Fibroblast of upper back skin (primary cell): ENCODE measurements around the gene ADAMTS14.
"Not testable (repeated sequence)": the region's sequence is repeated elsewhere in the genome, so short reads cannot be mapped to it uniquely, and the experiment has no call there.

Experiments used
- DNase-seq: peaks from one replicate; pipeline ENCODE4 v3.0.0-alpha.2; 2013

ADAMTS14 gene

GRCh38 chr10:70672165-70673042, at the start of gene ADAMTS14:
ADAMTS14 (plus strand) TSS chr10:70672506; CDS start chr10:70672803, 297 bp downstream.
- DNase-seq: no peak

- DNase-seq: no peak
Observed at GRCh38 chr10:70622541-70622940, 49.8 kb upstream of the ADAMTS14 start.

GRCh38 chr10:70622981-70623844, 49.1 kb upstream of the ADAMTS14 start:
- DNase-seq: peak; percentile 67

- no peak for DNase-seq
Observed at GRCh38 chr10:70626056-70626455, 46.2 kb upstream of the ADAMTS14 start.

DNA sequence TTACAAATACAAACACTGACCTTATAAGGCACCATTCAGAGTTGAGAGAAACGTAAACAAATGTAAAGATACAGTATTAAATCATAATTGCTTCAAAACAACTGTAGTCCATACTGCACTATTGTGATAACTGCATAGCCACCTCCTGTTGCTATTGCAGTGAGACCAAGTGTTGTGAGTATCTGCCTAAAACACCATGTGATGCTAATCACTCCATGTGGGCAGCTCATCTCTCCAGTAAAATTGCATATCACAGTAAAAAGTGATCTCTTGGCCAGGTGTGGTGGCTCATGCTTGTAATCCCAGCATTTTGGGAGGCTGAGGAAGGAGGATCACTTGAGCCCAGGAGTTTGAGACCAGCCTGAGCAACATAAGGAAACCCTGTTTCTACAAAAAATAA, 43.0 kb upstream of the ADAMTS14 start:
- DNase-seq: no peak

DNA sequence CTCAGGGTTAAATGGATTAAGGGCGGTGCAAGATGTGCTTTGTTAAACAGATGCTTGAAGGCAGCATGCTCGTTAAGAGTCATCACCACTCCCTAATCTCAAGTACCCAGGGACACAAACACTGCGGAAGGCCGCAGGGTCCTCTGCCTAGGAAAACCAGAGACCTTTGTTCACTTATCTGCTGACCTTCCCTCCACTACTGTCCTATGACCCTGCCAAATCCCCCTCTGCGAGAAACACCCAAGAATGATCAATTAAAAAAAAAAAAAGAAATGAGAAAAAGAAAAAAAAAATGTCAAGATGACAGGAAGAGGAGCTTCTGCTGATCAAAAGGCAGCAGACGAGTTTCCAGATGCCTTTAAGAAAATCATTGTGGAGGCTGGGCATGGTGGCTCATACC, 40.6 kb upstream of the ADAMTS14 start:
- DNase-seq: not testable (repeated sequence)

- DNase-seq: no peak
Observed at GRCh38 chr10:70634011-70634410, 38.3 kb upstream of the ADAMTS14 start.

GRCh38 chr10:70634515-70634914, 37.8 kb upstream of the ADAMTS14 start:
- not testable (repeated sequence) for DNase-seq

DNA sequence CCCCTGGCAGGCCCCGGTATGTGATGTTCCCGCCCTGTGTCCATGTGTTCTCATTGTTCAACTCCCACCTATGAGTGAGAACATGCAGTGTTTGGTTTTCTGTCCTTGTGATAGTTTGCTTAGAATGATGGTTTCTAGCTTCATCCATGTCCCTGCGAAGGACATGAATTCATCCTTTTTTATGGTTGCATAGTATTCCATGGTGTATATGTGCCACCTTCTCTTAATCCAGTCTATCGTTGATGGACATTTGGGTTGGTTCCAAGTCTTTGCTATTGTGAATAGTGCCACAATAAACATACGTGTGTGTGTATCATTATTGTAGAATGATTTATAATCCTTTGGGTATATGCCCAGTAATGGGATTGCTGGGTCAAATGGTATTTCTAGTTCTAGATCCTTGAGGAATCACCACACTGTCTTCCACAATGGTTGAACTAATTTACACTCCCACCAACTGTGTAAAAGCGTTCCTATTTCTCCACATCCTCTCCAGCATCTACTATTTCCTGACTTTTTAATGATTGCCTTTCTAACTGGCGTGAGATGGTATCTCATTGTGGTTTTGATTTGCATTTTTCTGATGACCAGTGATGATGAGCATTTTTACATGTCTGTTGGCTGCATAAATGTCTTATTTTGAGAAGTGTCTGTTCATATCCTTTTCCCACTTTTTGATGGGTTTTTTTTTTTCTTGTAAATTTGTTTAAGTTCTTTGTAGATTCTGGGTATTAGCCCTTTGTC, 32.5 kb upstream of the ADAMTS14 start:
- DNase-seq: not testable (repeated sequence)

- DNase-seq: not testable (repeated sequence)
Observed at GRCh38 chr10:70643272-70643671, 29.0 kb upstream of the ADAMTS14 start.

DNA sequence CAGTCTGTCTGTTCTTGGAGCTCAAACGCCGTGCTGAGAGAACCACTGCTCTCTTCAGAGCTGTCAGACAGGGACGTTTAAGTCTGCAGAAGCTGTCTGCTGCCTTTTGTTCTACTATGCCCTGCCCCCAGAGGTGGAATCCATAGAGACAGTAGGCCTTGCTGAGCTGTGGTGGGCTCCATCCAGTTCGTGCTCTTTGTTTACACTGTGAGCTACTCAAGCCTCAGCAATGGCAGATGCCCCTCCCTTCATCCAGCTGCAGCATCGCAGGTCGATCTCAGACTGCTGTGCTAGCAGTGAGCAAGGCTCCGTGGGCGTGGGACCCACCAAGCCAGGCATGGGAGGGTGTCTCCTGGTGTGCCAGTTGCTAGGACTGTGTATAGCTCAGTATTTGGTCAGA, 27.3 kb upstream of the ADAMTS14 start:
- DNase-seq: not testable (repeated sequence)

- DNase-seq: no peak
Observed at GRCh38 chr10:70647086-70647485, 25.2 kb upstream of the ADAMTS14 start.

GRCh38 chr10:70648427-70648826, 23.9 kb upstream of the ADAMTS14 start:
- DNase-seq: no peak

GRCh38 chr10:70649526-70649925, 22.8 kb upstream of the ADAMTS14 start:
- DNase-seq: peak; percentile 73

GRCh38 chr10:70650104-70650503, 22.2 kb upstream of the ADAMTS14 start:
- no peak for DNase-seq

GRCh38 chr10:70650718-70651117, 21.6 kb upstream of the ADAMTS14 start:
- no peak for DNase-seq

DNA sequence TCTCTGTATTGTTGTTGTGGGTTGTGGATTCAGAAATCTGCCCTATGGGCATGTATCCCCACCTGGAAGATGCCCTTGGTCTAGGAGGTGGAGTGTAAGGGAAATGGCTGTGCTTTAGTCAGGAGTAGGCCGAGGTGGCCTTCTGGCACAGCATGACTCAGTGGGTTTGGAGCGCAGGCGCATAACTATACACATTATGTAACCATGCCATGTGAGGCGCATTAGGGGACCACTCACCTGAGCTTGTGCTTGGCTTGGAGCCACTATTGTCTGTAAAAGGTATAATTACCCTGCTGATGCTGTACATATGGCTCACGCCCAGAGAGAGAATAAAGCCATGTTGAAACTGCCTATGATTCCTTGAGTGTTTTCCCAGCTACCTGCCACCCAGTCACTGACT, 20.6 kb upstream of the ADAMTS14 start:
- DNase-seq: no peak

DNA sequence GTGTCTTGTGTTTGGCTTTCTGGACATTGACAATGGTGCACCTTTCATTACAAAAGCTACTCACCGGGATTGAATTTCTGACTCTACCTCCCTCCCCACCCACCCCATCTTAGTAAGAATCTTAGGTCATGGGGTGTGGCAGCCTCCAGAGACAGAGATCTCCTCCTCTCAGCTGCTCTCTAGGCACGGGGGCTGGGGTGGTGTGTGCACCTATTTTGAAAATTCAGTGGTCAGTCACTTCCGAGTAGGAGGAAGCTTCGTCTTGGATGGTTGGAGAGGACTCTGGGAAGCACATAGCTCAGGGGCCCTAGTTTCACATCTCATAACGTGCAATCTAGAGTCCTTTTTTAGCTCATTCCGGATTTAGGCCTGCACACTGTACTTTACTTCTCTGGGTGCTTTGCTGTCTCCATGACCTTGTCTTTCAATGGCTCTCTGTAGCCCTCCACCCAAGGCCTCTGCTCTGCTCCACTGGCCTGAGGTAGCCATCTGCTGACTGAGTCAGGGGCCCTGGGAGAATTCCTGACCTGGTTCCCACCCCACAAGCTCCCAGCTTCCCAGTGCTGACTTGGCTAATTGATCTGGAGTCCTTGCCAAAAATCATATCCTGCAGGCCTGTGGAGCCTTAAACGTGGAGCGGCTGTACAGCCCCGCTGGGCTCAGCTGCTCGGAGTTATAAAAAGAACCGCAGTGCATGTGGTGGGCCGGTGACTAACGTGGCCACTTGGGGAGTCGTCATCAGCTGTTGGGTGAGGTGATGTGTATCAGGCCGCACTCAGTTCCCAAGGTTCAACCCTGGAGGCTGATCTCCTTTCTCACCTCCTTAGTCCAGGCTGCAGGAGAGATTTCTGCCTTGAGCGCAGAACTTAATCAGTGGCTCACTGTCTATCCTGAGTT, 19.3 kb upstream of the ADAMTS14 start:
- DNase-seq: peak; percentile 99

GRCh38 chr10:70655316-70655715, 17.0 kb upstream of the ADAMTS14 start:
- DNase-seq: no peak

DNA sequence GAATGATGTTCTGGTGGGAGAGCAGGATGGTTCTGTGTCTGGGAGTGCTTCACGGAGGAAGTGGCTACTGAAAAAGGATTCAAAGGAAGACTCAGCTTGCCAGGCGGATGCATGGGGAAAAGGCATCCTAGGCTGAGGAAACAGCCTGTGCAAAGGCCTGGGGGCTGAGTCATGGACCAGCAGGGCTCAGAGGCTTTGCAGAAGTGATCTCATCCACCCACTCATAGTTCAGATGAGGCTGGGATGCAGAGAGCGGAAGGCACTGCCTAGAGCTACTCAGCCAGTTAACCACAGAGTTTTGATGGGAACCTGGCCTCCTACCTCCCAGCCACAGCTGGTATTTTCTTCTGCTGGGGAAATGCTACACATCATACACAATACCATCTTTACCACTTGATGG, 15.8 kb upstream of the ADAMTS14 start:
- peak; percentile 98 for DNase-seq

DNA sequence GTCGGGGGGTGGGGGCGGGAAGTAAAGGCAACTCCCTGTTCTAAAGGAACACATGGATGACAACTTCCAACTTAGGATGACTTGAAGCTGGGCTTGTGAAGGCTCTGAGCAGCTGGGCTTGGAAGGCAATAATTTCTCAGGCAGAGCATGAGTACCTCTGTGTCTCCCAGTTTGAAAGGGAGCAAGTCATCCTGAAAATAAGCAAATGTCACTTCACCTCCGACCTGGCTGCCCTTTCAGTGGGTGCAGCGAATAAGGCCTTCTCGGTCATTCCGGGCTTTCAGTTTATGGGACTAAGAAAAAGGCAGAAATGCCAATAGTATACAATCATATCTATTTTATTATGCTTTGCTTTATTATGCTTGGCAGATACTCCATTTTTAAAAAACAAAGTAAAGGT, 15.3 kb upstream of the ADAMTS14 start:
- DNase-seq: no peak

GRCh38 chr10:70658582-70659136, 13.6 kb upstream of the ADAMTS14 start:
- DNase-seq: no peak
